HG03103 (cell line): Measurements from ENCODE around the gene OR2AK2.
A peak's percentile ranks its signal among the peaks of the same experiment; 100 is the strongest.

Experiments
- ATAC-seq: cut with Tn5 transposase; IDR thresholded peaks from one replicate; pipeline ENCODE4 v1.9.1; 2021; ENCODE audit warnings: low read depth; ENCODE audit not compliant: unreplicated experiment

Gene OR2AK2, protein sequence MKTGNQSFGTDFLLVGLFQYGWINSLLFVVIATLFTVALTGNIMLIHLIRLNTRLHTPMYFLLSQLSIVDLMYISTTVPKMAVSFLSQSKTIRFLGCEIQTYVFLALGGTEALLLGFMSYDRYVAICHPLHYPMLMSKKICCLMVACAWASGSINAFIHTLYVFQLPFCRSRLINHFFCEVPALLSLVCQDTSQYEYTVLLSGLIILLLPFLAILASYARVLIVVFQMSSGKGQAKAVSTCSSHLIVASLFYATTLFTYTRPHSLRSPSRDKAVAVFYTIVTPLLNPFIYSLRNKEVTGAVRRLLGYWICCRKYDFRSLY

DNA sequence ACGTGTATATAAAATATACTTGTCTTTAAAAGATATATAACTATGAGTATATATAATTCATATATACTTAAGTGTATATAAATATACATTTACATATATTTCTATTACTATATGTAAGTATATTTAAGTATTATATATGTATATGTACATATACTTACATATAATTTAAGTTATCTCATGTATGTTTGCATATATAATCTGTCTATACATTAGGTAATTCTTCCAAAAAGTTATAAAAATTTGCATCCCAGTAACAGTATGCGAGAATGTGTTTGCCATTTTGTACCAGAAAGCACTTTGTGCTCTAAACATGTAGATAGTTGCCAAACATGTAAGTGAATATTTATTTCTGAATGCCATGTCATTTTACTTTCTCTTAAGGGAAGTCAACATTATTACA lies at the start of gene OR2AK2:
Gene OR2AK2 (plus strand): TSS at position 301 of the 400 bp plus-strand sequence. CDS start 144 bp downstream, outside the sequence.
- ATAC-seq: no peak

DNA sequence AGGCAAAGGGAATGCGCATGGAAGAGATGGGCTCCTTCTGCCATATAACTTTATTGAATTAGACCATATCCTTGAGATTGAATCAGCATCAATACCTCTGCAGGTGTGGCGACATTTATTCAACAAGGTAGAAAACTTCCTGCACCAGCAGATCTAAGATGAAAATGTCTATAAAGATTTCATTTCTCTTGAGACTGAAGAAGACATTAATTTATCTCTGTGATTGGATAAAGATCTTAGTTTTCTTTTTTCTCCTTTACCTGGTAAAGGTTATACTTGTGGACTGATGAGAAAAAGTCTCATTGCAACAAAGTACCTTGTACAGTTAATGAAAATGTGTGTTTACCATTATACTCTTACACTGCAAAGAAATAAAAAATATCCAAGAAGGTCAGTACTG lies 45.1 kb upstream of the OR2AK2 start, which contains the start of gene OR2T8:
Gene OR2T8 (plus strand): TSS at position 301 of the 400 bp plus-strand sequence. CDS start 766 bp downstream, outside the sequence.
- no peak for ATAC-seq

GRCh38 chr1:247923941-247924340 lies 41.1 kb upstream of the OR2AK2 start:
- ATAC-seq: no peak

DNA sequence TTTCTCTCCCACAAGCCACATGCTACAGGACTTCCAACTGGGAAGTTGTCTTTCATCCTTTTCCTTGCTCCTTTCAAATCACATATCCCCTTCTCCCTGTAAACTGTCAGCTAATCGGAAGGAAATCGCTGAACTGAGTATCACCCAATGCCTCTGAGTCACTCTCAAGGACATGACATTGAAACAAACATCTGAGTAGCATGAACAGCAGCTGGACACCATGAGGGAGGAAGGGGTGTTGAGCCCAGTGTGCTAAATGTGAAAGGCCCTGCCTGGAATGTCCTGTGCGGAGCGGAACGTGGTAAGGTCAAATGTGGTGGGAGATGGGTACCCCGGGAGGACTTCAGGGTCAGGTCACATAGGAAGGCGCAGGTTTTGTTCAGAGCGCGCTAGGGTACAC lies 40.2 kb upstream of the OR2AK2 start, which contains the start of gene OR2AJ1:
Gene OR2AJ1 (plus strand): TSS at position 22 of the 400 bp plus-strand sequence. CDS start 8,880 bp downstream, outside the sequence.
- no peak for ATAC-seq

GRCh38 chr1:247933989-247934388 lies 31.0 kb upstream of the OR2AK2 start:
- no peak for ATAC-seq

DNA sequence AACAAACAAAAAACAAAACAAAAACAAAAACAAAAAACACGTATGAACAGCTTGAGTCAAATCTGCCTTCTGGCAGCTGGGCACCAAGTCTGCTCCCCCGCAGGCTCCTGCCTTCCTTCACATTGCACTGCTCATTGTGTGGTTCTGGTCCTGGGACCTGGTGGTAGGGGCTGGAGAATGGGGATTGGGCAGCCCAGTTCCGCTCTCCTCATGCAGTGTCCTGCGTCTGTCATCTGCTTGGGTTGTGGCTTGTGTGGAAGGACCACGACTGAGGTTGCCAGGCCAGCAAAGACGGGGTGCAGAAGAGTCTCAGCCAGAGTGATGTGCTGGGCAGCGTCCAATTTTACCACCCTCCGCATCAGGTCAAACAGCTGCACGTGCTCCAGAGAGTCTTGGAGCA lies 29.3 kb upstream of the OR2AK2 start:
- ATAC-seq: no peak

DNA sequence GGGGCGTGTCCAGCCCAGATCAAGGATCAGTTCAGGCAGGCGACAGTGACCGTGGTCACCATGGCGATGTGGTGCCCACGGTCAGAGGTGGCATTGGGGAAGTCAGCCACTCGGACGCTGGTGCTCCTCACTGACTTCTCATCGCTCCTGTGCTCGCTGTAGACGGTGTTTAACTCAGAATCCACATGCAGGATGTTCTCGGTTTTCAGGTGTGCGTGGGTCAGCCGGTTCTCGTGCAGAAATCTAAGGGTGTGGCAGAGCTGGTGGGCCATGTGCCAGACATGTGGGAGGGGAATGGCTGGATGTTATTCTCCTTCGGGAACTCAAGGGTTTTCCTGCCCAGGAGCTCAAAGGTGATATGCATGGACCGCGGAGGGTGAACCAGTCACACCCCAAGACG lies 28.6 kb upstream of the OR2AK2 start:
- ATAC-seq: no peak

GRCh38 chr1:247936965-247937734 lies 27.9 kb upstream of the OR2AK2 start:
- ATAC-seq: peak; percentile 100

GRCh38 chr1:247942624-247943023 lies 22.4 kb upstream of the OR2AK2 start:
- ATAC-seq: no peak

DNA sequence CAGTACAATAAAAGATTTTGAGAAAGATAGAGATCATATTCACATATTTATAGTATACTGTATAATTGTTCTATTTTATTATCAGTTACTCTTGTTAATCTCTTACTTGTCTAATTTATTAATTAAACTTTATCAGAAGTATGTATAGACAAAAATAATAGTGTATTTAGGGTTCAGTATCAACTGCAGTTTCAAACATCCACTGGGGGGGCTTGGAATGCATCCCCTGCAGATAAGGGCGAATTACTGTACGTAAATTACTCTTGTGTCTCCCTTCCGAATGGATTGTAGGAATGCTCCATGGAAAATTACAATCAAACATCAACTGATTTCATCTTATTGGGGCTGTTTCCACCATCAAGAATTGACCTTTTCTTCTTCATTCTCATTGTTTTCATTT lies 16.5 kb upstream of the OR2AK2 start, which contains the start of gene OR2L8:
Gene OR2L8 (plus strand): TSS at position 301 of the 400 bp plus-strand sequence. CDS start 0 bp downstream, at position 301.
- ATAC-seq: no peak

GRCh38 chr1:247953408-247953807 lies 11.6 kb upstream of the OR2AK2 start:
- no peak for ATAC-seq

DNA sequence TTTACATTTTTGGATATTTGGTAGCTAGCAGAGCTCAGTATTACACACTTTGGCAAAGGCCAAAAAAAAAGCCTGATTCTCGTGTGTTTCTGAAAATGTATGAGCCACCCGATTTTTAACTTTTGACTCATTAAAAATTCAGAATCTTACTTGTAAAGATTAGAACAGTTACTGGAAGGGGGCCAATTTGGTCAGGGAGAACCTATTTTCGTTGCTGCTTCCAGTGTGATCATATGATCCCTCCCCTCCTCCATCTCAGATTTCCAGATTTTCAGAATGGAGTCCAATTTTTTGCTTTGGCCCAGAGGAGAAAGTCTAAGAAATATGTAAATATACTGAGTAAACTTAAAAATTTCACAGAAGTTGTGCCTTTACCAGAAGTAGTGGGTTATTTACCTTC lies 3.2 kb upstream of the OR2AK2 start:
- ATAC-seq: no peak

DNA sequence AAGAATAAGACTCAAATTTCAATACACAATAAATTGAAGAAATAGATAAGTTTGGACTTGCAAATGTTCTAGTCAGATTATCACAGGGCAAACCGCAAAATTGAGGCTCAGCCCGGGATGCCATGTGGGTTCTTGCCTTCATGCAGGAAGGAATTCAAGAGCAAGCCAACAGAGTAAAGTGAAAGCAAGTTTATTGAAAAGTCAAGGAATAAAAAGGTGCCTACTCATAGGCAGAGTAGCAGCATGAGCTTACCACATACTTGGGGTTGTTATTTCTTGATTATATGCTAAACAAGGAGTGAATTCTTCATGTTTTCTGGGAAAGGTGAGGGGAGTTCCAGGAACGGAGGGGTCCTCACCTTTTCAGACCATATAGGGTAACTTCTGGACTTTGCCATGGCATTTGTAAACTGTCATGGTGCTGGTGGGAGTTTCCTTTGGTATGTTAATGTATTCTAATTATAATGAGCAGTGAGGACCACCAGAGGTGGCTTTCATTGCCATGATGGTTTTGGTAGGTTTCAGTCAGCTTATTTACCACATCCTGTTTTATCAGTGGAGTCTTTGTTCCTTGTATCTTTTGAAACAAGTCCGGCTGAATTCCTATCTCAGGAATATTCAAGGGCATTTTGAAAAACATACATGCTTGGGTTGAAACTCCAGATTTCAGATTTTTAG lies 2.0 kb upstream of the OR2AK2 start:
- no peak for ATAC-seq

DNA sequence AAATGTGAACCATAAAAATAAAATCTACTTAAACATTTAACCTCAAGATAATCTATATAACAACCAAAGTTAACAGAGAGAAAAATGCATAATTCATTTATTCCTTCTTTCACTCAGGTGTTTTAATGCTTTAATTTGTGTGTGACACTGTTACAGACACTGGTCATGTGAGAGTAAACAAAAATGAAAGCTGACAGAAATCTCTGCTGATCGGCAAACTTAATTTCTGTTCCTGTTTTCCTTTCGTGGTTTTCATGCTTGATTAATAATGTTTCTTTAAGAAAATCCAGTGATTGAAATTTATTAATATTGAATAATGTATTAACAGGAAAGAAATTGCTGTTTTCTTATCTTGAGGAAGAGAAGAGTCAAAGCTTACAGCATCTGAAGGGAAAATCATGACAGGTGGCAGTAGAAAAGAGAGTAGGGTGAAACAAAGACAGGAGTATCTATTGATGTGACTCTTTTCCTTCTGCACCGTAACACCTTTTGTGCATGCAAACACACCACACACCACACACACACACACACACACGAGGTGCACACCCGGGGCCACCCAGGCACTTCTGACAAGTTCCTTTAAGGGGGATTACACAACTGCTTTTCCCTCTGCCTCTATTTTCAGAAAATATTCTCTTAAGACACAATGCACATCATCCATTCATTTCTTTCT lies 1.6 kb downstream of the OR2AK2 start:
- ATAC-seq: peak; percentile 83

DNA sequence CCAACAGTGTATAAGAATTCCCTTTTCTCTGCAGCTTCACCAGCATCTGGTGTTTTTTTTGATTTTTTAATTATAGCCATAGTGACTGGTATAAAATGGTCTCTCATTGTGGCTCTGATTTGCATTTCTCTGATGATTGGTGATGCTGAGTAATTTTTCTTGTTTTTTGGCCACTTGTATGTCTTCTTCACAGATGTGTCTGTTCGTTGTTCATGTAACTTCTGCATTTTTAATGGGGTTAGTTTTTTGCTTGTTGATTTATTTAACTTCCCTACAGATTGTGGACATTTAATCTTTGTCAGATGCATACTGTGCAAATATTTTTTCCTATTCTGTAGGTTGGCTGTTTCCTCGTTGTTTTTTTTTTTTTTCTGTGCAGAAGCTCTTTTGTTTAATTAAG lies 28.0 kb downstream of the OR2AK2 start:
- no peak for ATAC-seq

- no peak for ATAC-seq
These were observed 33.8 kb downstream of the OR2AK2 start for GRCh38 chr1:247998811-247999210.

GRCh38 chr1:248000169-248000568 lies 35.1 kb downstream of the OR2AK2 start:
- ATAC-seq: no peak

- no peak for ATAC-seq
These were observed 42.7 kb downstream of the OR2AK2 start for GRCh38 chr1:248007778-248008177.

DNA sequence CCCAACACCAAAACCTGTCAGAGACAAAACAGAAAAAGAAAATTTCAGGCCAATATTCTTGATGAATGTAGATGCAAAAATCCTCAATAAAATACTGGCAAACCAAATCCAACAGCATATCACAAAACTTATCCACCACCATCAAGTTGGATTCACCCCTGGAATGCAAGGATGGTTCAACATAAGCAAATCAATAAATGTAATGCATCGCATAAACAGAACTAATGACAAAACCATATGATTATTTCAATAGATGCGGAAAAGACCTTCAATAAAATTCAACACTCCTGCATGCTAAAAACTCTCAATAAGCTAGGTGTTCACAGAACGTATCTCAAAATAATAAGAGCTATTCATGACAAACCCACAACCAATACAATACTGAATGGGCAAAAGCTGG lies 44.6 kb downstream of the OR2AK2 start:
- no peak for ATAC-seq

GRCh38 chr1:248013229-248013710 lies 48.2 kb downstream of the OR2AK2 start, which contains the start of gene OR2L5:
Gene OR2L5 (plus strand): TSS chr1:248013660. CDS start chr1:248021948, 8,288 bp downstream.
- ATAC-seq: no peak
